Stomach smooth muscle (tissue), 2 donors: ENCODE data around the gene CLPX.
"Not testable (repeated sequence)": the region's sequence is repeated elsewhere in the genome, so short reads cannot be mapped to it uniquely, and the experiment has no call there.

Source experiments
- H3K27ac ChIP-seq: one replicate; pipeline ENCODE4 v1.7.0; 2013; ENCODE audit warnings: mild to moderate bottlenecking, low read length, inconsistent platforms
- H3K27me3 ChIP-seq, 2 donors: one replicate each; pipeline ENCODE4 v1.7.0; 2013; ENCODE audit warnings: low read length in 2 of 2; ENCODE audit not compliant: insufficient read depth in 2 of 2, control insufficient read depth in 1 of 2
- H3K36me3 ChIP-seq, 2 donors: one replicate each; pipeline ENCODE4 v1.7.0; 2013; ENCODE audit warnings: low read length in 2 of 2; ENCODE audit not compliant: control insufficient read depth in 2 of 2, insufficient read depth in 2 of 2
- H3K4me1 ChIP-seq: one replicate; pipeline ENCODE4 v1.7.0; 2013; ENCODE audit warnings: low read length; ENCODE audit not compliant: control insufficient read depth, insufficient read depth
- H3K4me3 ChIP-seq, 2 donors: one replicate each; pipeline ENCODE4 v1.7.0; 2013; ENCODE audit warnings: low read length in 2 of 2
- H3K9ac ChIP-seq, 2 donors: one replicate each; pipeline ENCODE4 v1.7.0; 2013; ENCODE audit warnings: low read length in 2 of 2, mild to moderate bottlenecking in 1 of 2
- H3K9me3 ChIP-seq, 2 donors: one replicate each; pipeline ENCODE4 v1.7.0; 2013; ENCODE audit warnings: low read length in 2 of 2; ENCODE audit not compliant: control insufficient read depth in 2 of 2
- donor health status: healthy.
- donor health status: Pancreatic carcinoma.

The CLPX gene

GRCh38 chr15:65189102-65189740 lies 4.1 kb upstream of the CLPX start:
- Histone ChIP-seq H3K36me3 (no peaks in the 10 kb centered on the region), H3K27ac (no peak overlapping the region), H3K9me3 (no peaks in the 10 kb centered on the region), H3K4me3 (no peak overlapping the region), H3K4me1 (peaks cover 2% of the 10 kb centered on the region), H3K27me3 (no peaks in the 10 kb centered on the region), H3K9ac (no peak overlapping the region)

DNA sequence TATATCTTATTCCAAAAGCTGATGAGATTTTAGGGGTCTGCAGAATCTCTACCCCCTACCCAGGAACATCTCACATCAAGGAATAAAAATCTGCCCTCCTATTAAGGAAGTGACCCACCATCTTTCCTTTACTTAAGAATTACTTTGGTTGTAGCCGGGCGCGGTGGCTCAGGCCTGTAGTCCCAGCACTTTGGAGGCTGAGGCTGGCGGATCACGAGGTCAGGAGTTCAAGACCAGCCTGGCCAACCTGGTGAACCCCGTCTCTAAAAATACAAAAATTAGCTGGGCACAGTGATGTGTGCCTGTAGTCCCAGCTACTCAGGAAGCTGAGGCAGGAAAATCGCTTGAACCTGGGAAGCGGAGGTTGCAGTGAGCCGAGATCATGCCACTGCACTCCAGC lies 3.3 kb upstream of the CLPX start:
- H3K36me3 ChIP-seq, H3K27ac ChIP-seq, H3K9ac ChIP-seq, H3K4me1 ChIP-seq, H3K4me3 ChIP-seq, H3K27me3 ChIP-seq, H3K9me3 ChIP-seq: not testable (repeated sequence)

DNA sequence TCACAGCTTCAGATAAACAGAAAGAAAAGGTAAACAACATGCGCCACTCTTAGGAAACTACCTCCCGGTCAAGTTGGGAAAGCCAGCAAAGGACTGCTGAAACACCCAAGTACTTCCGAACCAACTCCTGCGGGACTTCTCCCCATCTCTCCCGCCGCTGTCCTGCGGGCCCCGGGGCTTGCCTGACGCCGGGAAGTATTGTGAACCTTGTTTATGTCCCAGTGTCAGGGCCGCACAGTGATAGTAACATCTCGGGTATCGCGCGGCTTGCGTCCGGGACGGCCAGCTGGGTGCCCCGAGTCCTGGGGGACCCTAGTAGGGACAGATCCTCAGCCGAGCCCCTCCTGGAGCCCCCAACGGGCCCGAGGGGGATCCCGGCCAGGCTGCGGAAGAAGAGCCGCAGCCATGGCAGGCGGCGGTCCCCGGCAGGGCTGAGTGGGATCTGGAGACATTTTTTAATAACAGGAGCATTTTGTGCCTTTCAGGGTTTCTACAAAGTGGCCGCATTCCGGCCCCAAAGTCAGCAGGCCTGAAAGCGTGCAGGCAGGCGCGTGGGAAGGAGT lies 756 bp downstream of the CLPX start:
- Histone ChIP-seq H3K9me3 (no peaks in the 10 kb centered on the region), H3K4me3 (peak overlapping the region; percentile 84 to 88), H3K27ac (peak overlapping the region; percentile 94), H3K36me3 (peaks cover 0 to 5% of the 10 kb centered on the region in 2 donors), H3K27me3 (no peaks in the 10 kb centered on the region), H3K9ac (peak overlapping the region; percentile 94 to 97), H3K4me1 (peaks cover 11% of the 10 kb centered on the region)

DNA sequence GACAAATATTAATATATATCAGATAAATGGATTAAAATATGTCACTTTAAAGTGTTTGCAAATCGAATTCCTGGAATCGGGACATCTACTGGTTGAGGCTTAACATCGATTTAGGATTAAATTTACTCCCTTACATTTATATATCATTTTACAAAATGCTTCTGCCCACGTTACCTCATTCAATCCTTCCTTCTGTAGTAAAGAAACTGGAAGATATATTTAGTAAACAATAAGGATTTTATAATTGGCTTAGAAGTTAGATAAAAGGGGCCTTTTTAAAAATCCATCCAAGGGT lies 1.3 kb downstream of the CLPX start:
- H3K36me3 ChIP-seq = peaks cover 0 to 9% of the 10 kb centered on the region in 2 donors
- no peaks in the 10 kb centered on the region for H3K27me3 ChIP-seq
- H3K4me1 ChIP-seq = peaks cover 11% of the 10 kb centered on the region
- peak overlapping the region; percentile 94 to 97 for H3K9ac ChIP-seq
- H3K9me3 ChIP-seq = no peaks in the 10 kb centered on the region
- H3K27ac ChIP-seq = peak overlapping the region; percentile 42
- peak overlapping the region; percentile 84 to 88 for H3K4me3 ChIP-seq

DNA sequence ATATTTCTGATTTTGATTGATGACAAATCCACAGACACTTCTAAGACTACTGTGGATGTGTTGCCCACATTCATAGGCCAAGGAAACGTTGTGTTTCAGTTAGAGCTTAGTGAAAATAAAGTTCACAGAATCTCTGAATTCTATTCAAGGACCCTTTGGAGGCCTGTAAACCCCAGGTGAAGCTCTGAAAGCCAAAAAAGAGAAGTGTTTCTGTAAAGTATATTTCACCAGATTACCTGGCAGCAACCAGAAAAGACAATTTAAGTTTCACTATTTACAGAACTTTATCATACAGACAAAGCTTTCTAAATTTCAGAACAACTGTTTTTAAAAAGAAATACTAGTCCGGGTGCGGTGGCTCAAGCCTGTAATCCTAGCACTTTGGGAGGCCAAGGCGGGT lies 2.6 kb downstream of the CLPX start:
- H3K36me3 ChIP-seq = peaks cover 7 to 9% of the 10 kb centered on the region in 2 donors
- H3K27ac ChIP-seq = peak overlapping the region; percentile 31
- H3K9me3 ChIP-seq = no peaks in the 10 kb centered on the region
- peaks cover 11% of the 10 kb centered on the region for H3K4me1 ChIP-seq
- no peaks in the 10 kb centered on the region for H3K27me3 ChIP-seq
- H3K4me3 ChIP-seq = no peak overlapping the region
- H3K9ac ChIP-seq = no peak overlapping the region

- not testable (repeated sequence) for H3K27ac ChIP-seq, H3K27me3 ChIP-seq, H3K4me3 ChIP-seq, H3K9ac ChIP-seq, H3K9me3 ChIP-seq
- Histone ChIP-seq H3K4me1 (peaks cover 11% of the 10 kb centered on the region), H3K36me3 (peaks cover 10 to 13% of the 10 kb centered on the region in 2 donors)
Measured at GRCh38 chr15:65181582-65182353, 3.4 kb downstream of the CLPX start.

GRCh38 chr15:65180167-65180566 lies 5.0 kb downstream of the CLPX start:
- Histone ChIP-seq H3K27me3 (no peaks in the 10 kb centered on the region), H3K27ac (no peak overlapping the region), H3K9ac (no peak overlapping the region), H3K4me3 (no peak overlapping the region), H3K4me1 (peaks cover 9% of the 10 kb centered on the region), H3K36me3 (peaks cover 13 to 14% of the 10 kb centered on the region in 2 donors), H3K9me3 (no peaks in the 10 kb centered on the region)

- Histone ChIP-seq H3K9ac (no peak overlapping the region), H3K4me3 (no peak overlapping the region), H3K4me1 (peaks cover 5% of the 10 kb centered on the region), H3K27me3 (no peaks in the 10 kb centered on the region), H3K27ac (no peak overlapping the region), H3K36me3 (peaks cover 16 to 20% of the 10 kb centered on the region in 2 donors), H3K9me3 (no peaks in the 10 kb centered on the region)
Measured at GRCh38 chr15:65177901-65178300, 7.2 kb downstream of the CLPX start.

- no peak overlapping the region for H3K9ac ChIP-seq
- no peaks in the 10 kb centered on the region for H3K27me3 ChIP-seq
- no peaks in the 10 kb centered on the region for H3K9me3 ChIP-seq
- no peak overlapping the region for H3K4me3 ChIP-seq
- no peaks in the 10 kb centered on the region for H3K4me1 ChIP-seq
- H3K27ac ChIP-seq = no peak overlapping the region
- peaks cover 16 to 30% of the 10 kb centered on the region in 2 donors for H3K36me3 ChIP-seq
Measured at GRCh38 chr15:65176056-65176455, 9.1 kb downstream of the CLPX start.

- no peak overlapping the region for H3K9ac ChIP-seq
- no peaks in the 10 kb centered on the region for H3K27me3 ChIP-seq
- H3K4me1 ChIP-seq = no peaks in the 10 kb centered on the region
- no peak overlapping the region for H3K27ac ChIP-seq
- no peaks in the 10 kb centered on the region for H3K9me3 ChIP-seq
- H3K4me3 ChIP-seq = no peak overlapping the region
- H3K36me3 ChIP-seq = peaks cover 16 to 30% of the 10 kb centered on the region in 2 donors
Measured at GRCh38 chr15:65175511-65175910, 9.6 kb downstream of the CLPX start.

GRCh38 chr15:65174509-65174908 lies 10.6 kb downstream of the CLPX start:
- H3K36me3 ChIP-seq = peaks cover 16 to 25% of the 10 kb centered on the region in 2 donors
- H3K4me3 ChIP-seq = no peak overlapping the region
- H3K9ac ChIP-seq = no peak overlapping the region
- H3K27ac ChIP-seq = no peak overlapping the region
- no peaks in the 10 kb centered on the region for H3K9me3 ChIP-seq
- H3K4me1 ChIP-seq = no peaks in the 10 kb centered on the region
- no peaks in the 10 kb centered on the region for H3K27me3 ChIP-seq
